ENCODE measurements around the gene GSTA2. TPM values are rescaled to one million over a fixed set of nuclear protein-coding genes. Genes with fewer than 3 reads are reported as not detected.

The GSTA2 gene
- total and polyA plus RNA-seq, 2 of the 13 experiments (the other 11 are each of a cell fraction or from before 2014, with no cell fraction given) = 0.75 to 13.7 TPM

DNA sequence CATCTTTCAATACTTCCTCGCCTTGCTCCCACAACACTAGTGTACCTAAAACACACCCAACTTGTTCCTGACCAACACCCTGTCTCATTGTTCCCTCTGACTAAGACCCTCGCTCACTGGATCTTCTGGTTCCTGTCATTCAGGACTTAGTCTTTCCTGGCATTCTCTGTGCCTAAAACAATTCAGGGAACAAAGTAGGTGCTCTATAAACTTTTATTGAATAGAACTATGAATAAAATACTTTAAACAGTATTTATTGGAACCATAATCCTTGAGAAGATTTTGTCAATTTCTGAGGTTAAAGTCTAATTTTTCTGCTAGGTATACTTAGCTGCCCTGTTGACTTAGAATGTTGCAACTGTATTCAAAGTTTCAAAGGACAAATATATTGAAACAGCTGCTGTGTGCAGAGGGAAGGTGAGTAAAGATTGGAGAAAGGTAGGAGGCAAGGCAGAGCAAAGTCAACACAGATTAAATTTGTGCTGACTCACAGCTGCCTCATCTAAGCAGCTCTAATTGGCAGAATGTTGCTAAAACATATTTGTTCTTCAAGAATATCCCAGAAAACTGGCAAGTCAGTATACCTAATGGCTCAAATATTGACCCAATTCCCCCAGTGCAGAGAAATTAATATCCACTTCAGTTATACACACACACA is 37.6 kb downstream of the GSTA2 start (continued):
- TF ChIP-seq, protein P1, sequence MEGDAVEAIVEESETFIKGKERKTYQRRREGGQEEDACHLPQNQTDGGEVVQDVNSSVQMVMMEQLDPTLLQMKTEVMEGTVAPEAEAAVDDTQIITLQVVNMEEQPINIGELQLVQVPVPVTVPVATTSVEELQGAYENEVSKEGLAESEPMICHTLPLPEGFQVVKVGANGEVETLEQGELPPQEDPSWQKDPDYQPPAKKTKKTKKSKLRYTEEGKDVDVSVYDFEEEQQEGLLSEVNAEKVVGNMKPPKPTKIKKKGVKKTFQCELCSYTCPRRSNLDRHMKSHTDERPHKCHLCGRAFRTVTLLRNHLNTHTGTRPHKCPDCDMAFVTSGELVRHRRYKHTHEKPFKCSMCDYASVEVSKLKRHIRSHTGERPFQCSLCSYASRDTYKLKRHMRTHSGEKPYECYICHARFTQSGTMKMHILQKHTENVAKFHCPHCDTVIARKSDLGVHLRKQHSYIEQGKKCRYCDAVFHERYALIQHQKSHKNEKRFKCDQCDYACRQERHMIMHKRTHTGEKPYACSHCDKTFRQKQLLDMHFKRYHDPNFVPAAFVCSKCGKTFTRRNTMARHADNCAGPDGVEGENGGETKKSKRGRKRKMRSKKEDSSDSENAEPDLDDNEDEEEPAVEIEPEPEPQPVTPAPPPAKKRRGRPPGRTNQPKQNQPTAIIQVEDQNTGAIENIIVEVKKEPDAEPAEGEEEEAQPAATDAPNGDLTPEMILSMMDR (CRISPR knock-in tag; IDR thresholded peaks at IDR 0.05) = 0 out of 2 replicates have a peak, but pooled peaks have one; percentile 24
- TF ChIP-seq NCOA5 (CRISPR knock-in tag; IDR thresholded peaks at IDR 0.05) (no peak), IRF2 (CRISPR knock-in tag; IDR thresholded peaks at IDR 0.05) (peak; percentile 94), DRAP1 (CRISPR knock-in tag; IDR thresholded peaks at IDR 0.05) (peak; percentile 75; the same call in 1 of the 2 replicates), FOSL2 (CRISPR knock-in tag; IDR thresholded peaks at IDR 0.05) (peak; percentile 97), STAT5B (CRISPR knock-in tag; IDR thresholded peaks at IDR 0.05) (peak; percentile 91), ZNF766 (CRISPR knock-in tag; IDR thresholded peaks at IDR 0.05; ENCODE audit: borderline replicate concordance) (0 out of 2 replicates have a peak, but pooled peaks have one; percentile 24), RFX5 (IDR thresholded peaks at IDR 0.05; ENCODE audit: low read depth, low read length) (peak; percentile 46; the same call in 1 of the 2 replicates), GFI1 (CRISPR knock-in tag; IDR thresholded peaks at IDR 0.05; ENCODE audit: borderline replicate concordance) (peak; percentile 93), RAD51 (IDR thresholded peaks at IDR 0.05; ENCODE audit: borderline replicate concordance) (no peak), ATF1 (CRISPR knock-in tag; IDR thresholded peaks at IDR 0.05) (peak; percentile 80; the same call in 1 of the 2 replicates), MED13 (CRISPR knock-in tag; IDR thresholded peaks at IDR 0.05) (peak; percentile 99), ZSCAN20 (CRISPR knock-in tag; IDR thresholded peaks at IDR 0.05; ENCODE audit: borderline replicate concordance) (0 out of 2 replicates have a peak, but pooled peaks have one; percentile 59), ZNF296 (CRISPR knock-in tag; conservative IDR thresholded peaks at IDR 0.05) (no peak), HNF4A (CRISPR knock-in tag; IDR thresholded peaks at IDR 0.05) (peak; percentile 100), SP1 (IDR thresholded peaks at IDR 0.05) (no peak), SP1 (CRISPR knock-in tag; IDR thresholded peaks at IDR 0.05) (peak; percentile 46), GATAD1 (CRISPR knock-in tag; IDR thresholded peaks at IDR 0.05) (peak; percentile 72), ZBTB21 (CRISPR knock-in tag; IDR thresholded peaks at IDR 0.05) (peak; percentile 57; the same call in 1 of the 2 replicates), TGIF2 (CRISPR knock-in tag; IDR thresholded peaks at IDR 0.05) (peak; percentile 93), GATA4 (IDR thresholded peaks at IDR 0.05; ENCODE audit: borderline replicate concordance, low read depth) (peak; percentile 97), NFE2L2 (IDR thresholded peaks at IDR 0.05; ENCODE audit: low read length) (peak; percentile 100)
- TF ChIP-seq, protein P2, sequence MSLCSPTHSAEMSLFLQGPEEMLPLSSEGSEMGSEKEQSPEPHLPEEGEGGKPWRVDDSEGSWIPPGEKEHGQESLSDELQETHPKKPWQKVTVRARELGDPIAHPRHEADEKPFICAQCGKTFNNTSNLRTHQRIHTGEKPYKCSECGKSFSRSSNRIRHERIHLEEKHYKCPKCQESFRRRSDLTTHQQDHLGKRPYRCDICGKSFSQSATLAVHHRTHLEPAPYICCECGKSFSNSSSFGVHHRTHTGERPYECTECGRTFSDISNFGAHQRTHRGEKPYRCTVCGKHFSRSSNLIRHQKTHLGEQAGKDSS (CRISPR knock-in tag; IDR thresholded peaks at IDR 0.05; ENCODE audit: borderline replicate concordance, low read depth) = 0 out of 2 replicates have a peak, but pooled peaks have one; percentile 37
- TF ChIP-seq, protein P3, sequence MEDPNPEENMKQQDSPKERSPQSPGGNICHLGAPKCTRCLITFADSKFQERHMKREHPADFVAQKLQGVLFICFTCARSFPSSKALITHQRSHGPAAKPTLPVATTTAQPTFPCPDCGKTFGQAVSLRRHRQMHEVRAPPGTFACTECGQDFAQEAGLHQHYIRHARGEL (CRISPR knock-in tag; IDR thresholded peaks at IDR 0.05) = no peak
- TF ChIP-seq, protein P4, sequence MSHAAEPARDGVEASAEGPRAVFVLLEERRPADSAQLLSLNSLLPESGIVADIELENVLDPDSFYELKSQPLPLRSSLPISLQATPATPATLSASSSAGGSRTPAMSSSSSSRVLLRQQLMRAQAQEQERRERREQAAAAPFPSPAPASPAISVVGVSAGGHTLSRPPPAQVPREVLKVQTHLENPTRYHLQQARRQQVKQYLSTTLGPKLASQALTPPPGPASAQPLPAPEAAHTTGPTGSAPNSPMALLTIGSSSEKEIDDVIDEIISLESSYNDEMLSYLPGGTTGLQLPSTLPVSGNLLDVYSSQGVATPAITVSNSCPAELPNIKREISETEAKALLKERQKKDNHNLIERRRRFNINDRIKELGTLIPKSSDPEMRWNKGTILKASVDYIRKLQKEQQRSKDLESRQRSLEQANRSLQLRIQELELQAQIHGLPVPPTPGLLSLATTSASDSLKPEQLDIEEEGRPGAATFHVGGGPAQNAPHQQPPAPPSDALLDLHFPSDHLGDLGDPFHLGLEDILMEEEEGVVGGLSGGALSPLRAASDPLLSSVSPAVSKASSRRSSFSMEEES (CRISPR knock-in tag; IDR thresholded peaks at IDR 0.05) = peak; percentile 74; the same call in 1 of the 2 replicates
- TF ChIP-seq, protein P5, sequence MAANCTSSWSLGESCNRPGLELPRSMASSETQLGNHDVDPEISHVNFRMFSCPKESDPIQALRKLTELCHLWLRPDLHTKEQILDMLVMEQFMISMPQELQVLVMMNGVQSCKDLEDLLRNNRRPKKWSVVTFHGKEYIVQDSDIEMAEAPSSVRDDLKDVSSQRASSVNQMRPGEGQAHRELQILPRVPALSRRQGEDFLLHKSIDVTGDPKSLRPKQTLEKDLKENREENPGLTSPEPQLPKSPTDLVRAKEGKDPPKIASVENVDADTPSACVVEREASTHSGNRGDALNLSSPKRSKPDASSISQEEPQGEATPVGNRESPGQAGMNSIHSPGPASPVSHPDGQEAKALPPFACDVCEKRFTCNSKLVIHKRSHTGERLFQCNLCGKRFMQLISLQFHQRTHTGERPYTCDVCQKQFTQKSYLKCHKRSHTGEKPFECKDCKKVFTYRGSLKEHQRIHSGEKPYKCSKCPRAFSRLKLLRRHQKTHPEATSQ (CRISPR knock-in tag; IDR thresholded peaks at IDR 0.05; ENCODE audit: borderline replicate concordance) = peak; percentile 80; the same call in 1 of the 2 replicates
